ENCODE data around the gene TFPI.

GRCh38 chr2:187435756-187436155, 118.5 kb downstream of the TFPI start:
- no peak for TF ChIP-seq EZH2phosphoT487 (conservative IDR thresholded peaks at IDR 0.05; ENCODE audit: low read length)
- TF ChIP-seq, protein P1, sequence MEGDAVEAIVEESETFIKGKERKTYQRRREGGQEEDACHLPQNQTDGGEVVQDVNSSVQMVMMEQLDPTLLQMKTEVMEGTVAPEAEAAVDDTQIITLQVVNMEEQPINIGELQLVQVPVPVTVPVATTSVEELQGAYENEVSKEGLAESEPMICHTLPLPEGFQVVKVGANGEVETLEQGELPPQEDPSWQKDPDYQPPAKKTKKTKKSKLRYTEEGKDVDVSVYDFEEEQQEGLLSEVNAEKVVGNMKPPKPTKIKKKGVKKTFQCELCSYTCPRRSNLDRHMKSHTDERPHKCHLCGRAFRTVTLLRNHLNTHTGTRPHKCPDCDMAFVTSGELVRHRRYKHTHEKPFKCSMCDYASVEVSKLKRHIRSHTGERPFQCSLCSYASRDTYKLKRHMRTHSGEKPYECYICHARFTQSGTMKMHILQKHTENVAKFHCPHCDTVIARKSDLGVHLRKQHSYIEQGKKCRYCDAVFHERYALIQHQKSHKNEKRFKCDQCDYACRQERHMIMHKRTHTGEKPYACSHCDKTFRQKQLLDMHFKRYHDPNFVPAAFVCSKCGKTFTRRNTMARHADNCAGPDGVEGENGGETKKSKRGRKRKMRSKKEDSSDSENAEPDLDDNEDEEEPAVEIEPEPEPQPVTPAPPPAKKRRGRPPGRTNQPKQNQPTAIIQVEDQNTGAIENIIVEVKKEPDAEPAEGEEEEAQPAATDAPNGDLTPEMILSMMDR (IDR thresholded peaks at IDR 0.05; ENCODE audit: insufficient read depth, low read length, poor library complexity, severe bottlenecking) = no peak

All from SU-DHL-6 (cell line).